HG02981 (cell line): ENCODE data around the gene MYZAP.
A peak's percentile ranks its signal among the peaks of the same experiment; 100 is the strongest.

Source experiments
- ATAC-seq: cut with Tn5 transposase; IDR thresholded peaks from one replicate; pipeline ENCODE4 v1.9.1; 2021; ENCODE audit warnings: mild to moderate bottlenecking, moderate library complexity; ENCODE audit not compliant: unreplicated experiment

MYZAP gene

DNA sequence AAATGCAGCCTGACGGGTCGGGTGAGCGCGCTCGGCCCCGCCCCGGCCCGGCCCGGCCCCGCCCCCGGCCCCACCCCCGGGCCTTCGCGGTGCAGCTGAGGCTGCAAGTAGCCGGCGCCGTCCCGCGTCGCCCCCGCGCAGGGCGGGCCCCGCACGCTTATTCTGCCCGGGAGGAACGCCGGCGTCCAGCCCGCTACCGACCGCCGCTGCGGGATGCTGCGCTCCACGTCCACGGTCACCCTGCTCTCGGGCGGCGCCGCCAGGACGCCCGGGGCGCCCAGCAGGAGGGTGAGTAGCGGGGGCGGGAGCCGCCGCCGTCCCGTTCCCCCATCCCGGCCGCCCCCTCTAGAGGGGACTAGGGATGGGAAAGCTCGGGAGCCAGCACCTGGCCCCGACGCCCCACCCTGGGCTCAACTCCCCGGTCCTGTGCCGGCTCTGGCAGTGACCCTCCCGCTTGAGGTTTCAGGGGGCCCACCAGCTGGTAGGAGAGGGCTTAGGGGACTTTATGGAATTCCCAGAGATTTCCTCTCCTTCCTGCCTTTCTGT, at the start of gene MYZAP:
MYZAP (plus strand) TSS at position 83 of the 546 bp plus-strand sequence; CDS start at position 214, 131 bp downstream.
- ATAC-seq, result no peak

- ATAC-seq, result no peak
These were observed 49.2 kb upstream of the MYZAP start for GRCh38 chr15:57542505-57542817.

GRCh38 chr15:57544848-57545480, 46.7 kb upstream of the MYZAP start:
- no peak for ATAC-seq

DNA sequence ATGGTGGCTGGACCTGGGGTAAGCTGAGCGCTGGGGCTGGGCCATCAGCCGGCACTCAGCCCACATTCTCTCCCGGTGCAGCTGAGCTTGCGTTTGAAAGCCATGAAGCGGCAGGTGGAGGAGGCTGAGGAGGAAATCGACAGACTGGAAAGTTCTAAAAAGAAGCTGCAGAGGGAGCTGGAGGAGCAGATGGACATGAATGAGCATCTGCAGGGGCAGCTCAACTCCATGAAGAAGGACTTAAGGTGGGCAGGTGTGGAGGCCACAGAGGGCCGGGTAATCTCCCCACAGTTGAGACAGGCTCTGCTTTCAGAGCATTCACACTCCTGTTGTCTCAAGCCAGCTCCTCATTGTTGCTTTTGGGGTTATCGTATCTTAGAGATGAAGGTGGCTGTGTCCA, 45.7 kb upstream of the MYZAP start:
- ATAC-seq, result no peak

DNA sequence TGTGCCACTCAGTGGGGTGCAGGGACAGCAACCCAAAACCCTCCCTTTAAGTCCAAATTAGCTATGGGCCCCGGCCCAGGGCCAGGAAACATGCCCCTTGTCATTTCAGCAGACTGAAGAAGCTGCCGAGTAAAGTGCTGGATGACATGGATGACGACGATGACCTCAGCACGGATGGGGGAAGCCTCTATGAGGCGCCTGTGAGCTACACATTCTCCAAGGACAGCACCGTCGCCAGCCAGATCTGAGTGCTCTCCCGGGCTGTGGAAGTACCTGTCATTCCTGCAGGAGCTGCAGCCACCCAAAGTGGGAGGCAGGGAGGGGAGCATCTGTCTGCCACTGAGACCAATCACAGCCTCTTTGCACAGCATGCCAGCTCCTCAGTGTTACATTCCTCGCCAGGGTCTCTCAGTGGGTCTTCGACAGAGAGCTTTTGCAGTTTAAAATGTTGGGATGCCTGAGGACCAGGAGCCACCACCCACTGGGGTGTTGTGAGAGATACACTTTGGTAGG, 44.4 kb upstream of the MYZAP start:
- ATAC-seq, result no peak

GRCh38 chr15:57548351-57548750, 43.4 kb upstream of the MYZAP start:
- ATAC-seq, result no peak

DNA sequence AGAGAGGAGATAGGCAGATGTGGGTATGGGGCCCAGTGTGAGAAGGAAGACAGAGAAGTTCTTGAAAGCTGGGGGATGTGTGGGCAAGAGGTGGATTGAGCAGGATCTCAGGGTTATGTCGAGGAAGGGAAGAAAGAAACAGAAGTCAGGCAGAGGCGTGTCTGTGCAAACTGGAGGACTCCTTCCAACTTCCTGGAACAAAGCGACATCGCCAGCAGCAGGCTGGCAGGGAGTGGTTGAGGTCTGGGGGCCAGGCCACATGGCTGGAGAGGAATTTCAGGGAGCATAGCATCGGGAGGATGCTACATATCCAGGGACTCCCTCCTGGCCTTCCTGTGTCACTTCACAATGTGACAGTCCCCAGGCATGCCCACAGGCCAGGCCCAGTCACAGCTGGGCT, 42.9 kb upstream of the MYZAP start:
- no peak for ATAC-seq

- ATAC-seq, result no peak
These were observed 41.8 kb upstream of the MYZAP start for GRCh38 chr15:57549935-57550334.

DNA sequence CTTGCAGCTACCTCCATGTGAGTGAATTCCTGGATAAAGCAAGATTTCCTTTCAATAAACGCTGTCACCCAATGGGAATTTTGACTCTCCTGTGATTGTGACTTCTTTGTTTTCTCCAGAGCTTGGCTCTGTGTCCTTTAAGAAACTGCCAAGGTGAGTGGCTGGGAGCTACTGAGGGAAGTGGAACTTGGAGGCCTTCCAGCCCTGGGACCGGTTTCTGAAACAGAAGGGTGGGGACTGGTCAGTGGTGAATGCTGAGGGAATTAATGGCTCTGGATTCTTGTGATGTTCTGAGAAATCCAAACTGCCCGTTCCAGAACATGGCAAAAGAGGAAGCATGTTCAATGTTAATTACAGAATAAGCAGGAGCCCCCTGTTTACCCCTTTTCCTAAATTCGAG, 41.1 kb upstream of the MYZAP start:
- no peak for ATAC-seq

- ATAC-seq, result no peak
These were observed 39.7 kb upstream of the MYZAP start for GRCh38 chr15:57551715-57552677.

DNA sequence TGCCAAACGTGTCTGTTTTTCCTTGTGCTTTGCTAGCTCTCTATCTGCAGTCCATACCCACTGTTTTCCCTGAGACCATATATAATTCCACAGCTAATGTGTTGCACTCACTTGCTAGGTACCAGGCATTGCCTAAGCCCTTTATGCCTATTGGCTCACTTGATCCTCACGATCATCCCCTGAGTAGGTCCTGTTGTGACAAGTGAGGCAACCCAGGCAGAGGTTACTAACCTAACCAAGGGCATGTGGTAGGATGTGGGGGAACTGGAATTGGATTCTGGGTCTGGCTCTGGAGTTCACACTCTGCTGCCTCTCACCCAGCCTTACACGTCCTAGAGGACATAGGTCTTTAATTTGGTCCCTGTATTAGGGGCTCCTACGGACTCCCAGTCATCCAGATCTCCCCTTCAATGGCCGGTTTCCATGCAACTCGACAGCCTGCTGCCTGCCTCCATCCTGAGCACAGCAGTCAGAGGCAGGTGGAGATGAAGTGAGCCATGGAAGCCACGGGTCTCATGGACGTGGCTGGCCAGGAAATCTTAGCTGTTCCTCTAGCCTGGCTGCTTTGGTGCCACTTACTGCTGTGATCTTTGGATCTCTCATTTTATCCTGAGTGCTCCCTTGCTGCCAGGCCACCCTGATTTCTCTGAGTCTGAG, 38.9 kb upstream of the MYZAP start:
- no peak for ATAC-seq

DNA sequence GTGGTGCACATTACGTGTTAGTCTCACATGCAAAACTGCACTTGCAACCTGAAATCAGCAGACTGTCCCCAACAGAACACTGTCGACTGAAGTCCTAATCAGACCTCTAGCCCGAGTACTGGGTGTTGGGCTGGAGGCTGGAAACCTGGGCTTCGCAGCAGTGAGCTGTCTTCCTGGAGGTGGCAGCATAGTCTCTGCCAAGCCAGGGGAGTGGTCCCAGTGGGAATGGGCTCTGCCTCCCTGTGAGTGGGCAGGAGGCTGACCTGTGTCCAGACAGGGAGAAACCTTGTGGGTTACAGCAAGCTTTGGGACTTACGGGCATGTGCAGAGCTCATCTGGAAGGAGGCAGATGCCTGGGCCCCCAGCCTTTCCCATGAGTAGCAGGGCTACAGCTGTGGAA, 38.2 kb upstream of the MYZAP start:
- ATAC-seq, result no peak

- no peak for ATAC-seq
These were observed 37.5 kb upstream of the MYZAP start for GRCh38 chr15:57554063-57554811.

- no peak for ATAC-seq
These were observed 36.9 kb upstream of the MYZAP start for GRCh38 chr15:57554812-57555179.

DNA sequence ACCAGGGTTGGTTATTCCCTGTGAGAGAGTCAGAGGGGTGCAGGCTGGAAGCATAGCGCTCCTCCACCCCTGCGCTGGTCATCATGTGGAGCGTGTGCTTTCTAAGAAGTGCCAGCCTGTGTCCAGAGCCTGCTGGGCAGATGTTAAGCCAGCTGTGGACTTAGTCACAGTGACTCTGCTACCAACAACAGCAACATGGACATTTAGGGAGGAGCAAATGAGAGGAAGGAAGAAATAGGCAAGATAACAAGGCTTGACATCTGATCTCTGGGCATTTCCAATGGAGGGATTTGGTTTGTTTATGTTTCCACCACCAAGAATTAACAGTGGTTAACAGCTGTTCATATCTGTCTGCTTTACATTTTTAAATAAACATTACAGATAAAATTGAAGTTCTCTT, 36.4 kb upstream of the MYZAP start:
- ATAC-seq, result no peak

DNA sequence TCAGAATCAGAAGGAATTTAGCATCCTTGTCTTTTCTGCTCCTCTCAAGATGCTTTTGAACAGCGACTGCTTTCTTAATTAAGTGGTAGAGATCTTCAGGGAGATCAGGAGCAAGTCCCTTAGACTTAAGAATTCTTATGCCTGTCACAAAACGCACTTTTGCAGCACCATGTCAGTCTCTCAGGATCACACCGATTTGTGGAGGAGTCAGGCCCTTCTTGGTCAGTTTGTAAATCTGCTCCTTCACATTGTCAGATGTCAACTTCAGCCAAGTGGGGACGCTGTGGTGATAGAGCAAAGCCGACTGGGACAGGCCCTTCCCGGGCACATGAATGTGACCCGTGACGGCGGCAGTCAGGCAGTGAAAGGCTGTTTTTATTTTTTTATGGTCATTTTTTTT, 35.7 kb upstream of the MYZAP start:
- ATAC-seq, result no peak

- no peak for ATAC-seq
These were observed 34.4 kb upstream of the MYZAP start for GRCh38 chr15:57557267-57557666.

DNA sequence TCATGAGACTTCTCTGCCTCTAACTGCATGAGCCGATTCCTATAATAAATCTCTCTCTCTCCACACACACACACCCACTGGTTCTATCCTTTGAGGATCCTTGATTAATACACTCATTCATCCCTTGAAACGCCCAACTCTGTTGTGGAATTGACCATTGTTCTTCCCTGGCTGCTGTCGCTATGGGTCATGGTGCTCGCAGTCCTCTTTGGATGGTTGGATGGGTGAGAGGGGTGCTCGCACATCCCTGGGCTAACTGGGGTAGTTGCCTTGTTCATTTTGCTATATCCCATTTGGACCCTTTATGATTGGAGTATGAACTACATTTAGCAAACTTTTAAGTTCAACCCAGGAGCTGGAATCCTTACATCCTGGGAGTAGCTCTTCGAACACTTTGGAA, 33.9 kb upstream of the MYZAP start:
- no peak for ATAC-seq

DNA sequence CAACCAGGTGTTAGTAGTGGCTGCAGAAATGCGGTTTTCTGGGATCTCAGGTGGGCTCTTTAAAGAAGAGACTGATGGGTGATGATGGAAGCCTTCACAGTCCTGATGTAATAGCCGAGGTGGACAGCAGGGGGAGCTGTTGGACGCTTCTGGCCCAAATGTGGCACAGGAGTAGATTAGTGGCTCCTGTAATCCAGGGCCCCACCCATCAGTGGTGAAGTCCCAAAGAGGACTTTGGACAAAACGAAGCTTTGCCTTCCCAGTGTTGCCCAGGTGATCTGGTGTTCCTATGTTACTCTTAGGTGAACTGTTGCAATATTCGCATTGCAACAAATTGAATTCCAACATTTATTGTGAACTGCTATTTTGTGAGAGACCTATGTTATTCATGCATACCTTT, 31.8 kb upstream of the MYZAP start:
- ATAC-seq, result no peak

DNA sequence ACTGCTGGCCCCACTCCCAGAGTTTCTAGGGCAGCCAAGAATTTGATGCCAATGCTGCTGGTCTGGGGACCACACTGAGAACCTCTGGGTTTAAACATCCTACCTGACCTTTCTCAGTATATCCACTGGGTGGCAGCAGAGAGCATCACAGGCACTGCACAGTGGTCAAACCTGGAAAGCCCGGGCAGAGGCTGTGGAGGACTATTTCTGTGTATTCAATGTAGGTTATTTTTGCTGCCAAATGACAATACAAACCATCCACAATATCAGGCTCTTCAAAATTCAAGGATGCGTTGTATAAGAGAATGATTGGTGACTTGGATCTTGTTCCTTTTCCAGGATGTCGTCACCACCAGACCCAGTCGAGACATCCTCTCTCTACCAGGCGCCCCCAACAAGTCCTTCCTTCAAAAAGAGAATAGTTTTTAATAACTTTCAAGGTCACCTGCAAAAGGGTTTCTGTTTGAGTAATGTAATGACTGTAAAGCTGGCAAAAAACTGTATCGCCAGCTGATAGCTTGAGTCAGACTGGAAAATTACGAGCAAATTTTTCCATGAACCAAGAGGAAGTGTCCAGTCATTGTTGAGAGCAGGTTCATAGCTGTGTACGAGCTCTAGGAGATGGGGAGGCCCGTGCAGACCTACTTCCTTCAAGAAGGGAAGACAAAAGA, 30.5 kb upstream of the MYZAP start:
- peak; percentile 78 for ATAC-seq
